ELR (cell line): ENCODE measurements around the gene BAIAP2L2.
"Not testable (repeated sequence)": the region's sequence is repeated elsewhere in the genome, so short reads cannot be mapped to it uniquely, and the experiment has no call there.

Experiments
- DNase-seq: peaks from one replicate; pipeline ENCODE4 v3.0.0-alpha.2; 2015; ENCODE audit warnings: low read depth

The BAIAP2L2 gene

GRCh38 chr22:38037367-38038150 is 72.9 kb downstream of the BAIAP2L2 start:
- not testable (repeated sequence) for DNase-seq

DNA sequence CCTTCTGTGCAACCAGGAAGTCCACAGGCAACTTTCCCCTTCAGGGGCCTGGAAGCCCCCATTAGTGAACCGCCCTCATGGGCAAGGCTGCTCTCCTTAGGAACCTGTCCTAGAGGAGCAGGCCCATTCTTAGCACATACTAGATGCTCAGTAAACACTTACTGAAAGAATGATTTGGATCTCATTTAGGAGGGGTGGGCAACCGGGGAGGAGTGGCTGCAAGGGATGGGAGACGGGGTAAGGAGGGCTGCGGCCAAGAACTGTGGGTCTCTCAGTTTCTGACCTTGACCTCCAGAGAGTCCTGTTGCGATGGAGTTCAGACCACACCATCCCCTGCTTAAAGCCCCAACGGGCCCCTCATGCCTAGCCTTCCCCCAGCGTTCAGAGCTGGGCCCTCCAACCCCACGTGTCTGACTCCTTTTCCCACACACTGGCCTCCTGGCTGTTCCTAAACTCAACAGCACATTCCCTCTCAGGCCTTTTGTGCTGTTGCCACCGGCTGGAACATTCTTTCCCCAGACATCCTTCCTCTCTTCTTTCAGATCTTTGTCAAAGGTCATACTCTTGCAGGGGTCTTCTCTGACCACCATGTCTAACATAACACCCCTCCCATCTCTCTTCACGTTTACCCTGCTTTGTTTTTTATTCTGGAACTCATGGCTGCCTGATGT is 74.0 kb downstream of the BAIAP2L2 start:
- DNase-seq, result no peak

GRCh38 chr22:38035530-38035885 is 75.0 kb downstream of the BAIAP2L2 start:
- DNase-seq, result no peak
